Midbrain (tissue), 1 donor: ENCODE measurements around the gene SLC2A8.

Source experiments
- DNase-seq: peaks from one replicate; lab custom pipeline; 2025; lab: John Stamatoyannopoulos, UW

Gene SLC2A8

DNA sequence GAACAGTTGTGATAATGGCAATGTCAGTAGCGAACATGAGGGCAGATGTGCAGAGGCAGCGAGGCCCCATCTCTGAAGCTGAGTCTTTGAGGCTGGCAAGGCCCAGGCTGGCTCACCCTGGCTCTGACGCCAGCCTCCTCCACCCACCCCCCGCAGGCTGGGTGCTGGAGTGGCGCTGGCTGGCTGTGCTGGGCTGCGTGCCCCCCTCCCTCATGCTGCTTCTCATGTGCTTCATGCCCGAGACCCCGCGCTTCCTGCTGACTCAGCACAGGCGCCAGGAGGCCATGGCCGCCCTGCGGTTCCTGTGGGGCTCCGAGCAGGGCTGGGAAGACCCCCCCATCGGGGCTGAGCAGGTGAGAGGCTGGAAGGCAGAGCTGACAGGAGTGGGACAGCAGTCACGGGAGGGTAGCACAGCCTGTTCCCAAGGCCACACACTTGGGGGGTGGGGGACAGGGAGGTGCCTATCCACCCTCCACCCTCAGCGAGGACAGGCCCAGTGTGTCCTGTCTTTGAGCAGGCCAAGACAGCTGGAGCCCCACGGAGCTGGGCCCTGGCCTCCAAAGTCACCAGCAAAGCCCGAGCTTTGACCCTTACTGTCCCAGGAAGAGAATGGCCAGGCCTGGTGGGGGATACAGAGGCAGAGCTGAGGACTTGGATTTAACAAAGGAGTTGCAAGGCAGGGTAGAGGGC lies 5.6 kb downstream of the SLC2A8 start:
- no peak for DNase-seq

DNA sequence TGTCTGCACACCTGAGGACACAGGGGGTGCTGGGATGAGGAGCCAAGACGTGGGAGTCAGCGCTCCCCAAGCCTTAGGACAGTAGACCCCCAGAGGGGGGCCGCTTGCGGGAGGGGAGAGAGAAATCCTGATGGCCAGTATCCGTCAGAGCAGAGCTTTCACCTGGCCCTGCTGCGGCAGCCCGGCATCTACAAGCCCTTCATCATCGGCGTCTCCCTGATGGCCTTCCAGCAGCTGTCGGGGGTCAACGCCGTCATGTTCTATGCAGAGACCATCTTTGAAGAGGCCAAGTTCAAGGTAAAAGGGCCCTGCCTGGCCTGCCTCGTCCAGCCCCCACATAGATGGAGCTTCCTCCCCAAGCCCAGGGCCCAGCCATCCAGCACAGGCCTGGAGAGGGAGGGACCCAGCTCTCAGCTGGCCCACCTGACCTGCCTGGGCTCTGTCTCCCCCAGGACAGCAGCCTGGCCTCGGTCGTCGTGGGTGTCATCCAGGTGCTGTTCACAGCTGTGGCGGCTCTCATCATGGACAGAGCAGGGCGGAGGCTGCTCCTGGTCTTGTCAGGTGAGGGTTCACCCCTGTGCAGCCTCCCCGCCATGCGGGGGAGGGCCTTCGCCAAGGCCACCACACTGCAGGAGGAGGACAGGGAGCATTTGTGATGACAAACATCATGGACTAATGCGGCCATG lies 6.7 kb downstream of the SLC2A8 start:
- DNase-seq: no peak

DNA sequence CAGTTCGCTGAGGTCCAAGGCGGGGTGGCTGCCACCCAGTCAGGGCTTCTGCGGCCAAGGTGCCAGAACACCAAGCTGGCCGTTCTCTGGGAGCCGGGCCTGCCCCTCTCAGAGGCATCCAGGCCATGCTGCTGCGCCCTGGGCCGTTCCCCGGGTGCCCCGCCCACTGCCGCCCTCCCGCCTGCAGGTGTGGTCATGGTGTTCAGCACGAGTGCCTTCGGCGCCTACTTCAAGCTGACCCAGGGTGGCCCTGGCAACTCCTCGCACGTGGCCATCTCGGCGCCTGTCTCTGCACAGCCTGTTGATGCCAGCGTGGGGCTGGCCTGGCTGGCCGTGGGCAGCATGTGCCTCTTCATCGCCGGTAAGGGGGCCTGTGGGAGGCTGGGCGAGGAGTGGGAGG lies 7.7 kb downstream of the SLC2A8 start:
- DNase-seq: no peak

DNA sequence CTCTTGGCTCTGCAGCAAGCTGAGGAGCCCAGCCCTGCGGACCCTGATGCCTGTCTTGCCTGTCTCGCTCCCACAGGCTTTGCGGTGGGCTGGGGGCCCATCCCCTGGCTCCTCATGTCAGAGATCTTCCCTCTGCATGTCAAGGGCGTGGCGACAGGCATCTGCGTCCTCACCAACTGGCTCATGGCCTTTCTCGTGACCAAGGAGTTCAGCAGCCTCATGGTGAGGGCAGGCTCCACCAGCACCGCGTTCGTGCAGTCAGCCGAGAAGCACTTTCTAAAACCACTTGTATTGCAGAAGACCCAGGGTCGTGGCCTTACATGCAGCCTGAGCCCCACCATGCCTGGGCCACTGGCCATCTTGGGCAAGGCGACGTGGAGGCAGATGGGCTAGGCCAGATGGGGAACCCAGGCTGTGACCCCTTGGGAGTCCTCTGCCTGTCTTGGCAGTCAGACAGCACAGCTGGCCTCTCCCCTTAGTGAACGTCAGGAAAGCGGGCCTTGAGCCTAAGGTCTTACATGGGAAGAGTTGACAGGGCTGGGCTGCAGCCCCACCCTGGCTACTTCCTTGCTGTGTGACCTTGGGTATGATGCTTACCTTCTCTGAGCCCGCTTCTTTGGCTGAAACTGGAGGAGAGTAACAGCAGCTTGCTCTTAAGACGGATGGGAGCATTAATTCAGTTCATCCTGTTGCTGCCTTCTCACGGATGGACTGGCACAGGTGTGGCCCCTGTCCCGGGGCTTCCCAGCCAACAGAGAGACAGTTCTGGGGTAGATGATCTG lies 8.6 kb downstream of the SLC2A8 start:
- no peak for DNase-seq

DNA sequence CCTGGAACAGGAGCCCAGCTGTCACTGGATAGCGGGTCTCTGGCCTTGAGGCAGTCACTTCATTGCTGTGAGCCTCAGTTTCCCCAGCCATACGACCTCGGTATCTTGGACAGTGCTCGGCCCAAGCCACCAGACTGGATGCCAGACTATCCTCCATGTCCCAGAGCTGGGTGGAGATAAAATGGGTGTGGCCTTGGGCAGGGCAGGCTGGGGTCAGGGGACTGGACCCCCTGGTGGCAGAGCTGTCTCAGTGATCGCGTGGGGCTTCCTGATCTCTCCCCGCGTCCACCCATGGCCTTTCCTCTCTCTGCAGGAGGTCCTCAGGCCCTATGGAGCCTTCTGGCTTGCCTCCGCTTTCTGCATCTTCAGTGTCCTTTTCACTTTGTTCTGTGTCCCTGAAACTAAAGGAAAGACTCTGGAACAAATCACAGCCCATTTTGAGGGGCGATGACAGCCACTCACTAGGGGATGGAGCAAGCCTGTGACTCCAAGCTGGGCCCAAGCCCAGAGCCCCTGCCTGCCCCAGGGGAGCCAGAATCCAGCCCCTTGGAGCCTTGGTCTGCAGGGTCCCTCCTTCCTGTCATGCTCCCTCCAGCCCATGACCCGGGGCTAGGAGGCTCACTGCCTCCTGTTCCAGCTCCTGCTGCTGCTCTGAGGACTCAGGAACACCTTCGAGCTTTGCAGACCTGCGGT lies 10.0 kb downstream of the SLC2A8 start:
- DNase-seq: no peak

- no peak for DNase-seq
Observed at GRCh38 chr9:127407492-127407843, 10.5 kb downstream of the SLC2A8 start.

GRCh38 chr9:127411122-127411521 lies 14.2 kb downstream of the SLC2A8 start:
- no peak for DNase-seq

DNA sequence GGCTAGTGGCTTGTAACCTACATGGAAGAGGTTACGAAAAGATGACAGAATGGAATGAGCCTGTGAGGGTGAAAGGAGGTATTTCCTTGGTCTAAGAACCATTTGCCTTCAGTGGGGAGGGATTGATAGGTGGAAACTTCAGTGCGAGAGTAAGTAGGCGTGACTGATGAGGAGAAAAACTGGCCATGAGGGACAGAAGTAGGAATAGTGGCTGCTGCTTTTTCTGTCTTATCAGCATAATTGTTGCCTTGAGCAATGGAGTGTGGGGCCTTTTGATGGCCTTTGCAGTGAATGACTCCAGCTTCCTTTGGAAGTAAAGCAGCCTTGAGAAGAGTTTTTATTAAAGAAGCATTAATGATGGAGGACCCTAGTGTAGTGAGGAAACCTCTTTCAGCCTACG lies 18.2 kb downstream of the SLC2A8 start:
- no peak for DNase-seq

DNA sequence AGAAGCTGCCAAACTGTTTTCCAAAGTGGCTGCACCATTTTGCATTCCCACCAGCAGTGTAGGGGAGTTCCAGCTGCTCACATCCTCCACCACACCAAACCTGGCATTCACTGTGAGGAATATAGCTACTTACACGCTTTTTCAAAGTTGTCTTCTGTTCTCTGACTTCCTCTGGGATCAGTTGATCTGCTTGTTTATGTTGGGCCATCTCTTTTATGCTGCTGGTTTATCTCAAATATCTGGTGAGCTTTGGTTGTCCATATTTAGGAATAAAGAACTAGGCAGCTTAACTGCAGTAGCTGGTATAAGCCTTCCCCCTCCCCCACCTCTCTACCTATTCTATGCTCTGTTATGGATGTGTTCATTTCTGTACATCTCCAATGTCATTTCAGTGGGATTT lies 18.7 kb downstream of the SLC2A8 start:
- DNase-seq: no peak

GRCh38 chr9:127417131-127418036 lies 20.4 kb downstream of the SLC2A8 start:
- DNase-seq: no peak

- DNase-seq: no peak
Observed at GRCh38 chr9:127418037-127418471, 21.1 kb downstream of the SLC2A8 start.

- no peak for DNase-seq
Observed at GRCh38 chr9:127419348-127419747, 22.4 kb downstream of the SLC2A8 start.

GRCh38 chr9:127421057-127421456 lies 24.1 kb downstream of the SLC2A8 start:
- no peak for DNase-seq

DNA sequence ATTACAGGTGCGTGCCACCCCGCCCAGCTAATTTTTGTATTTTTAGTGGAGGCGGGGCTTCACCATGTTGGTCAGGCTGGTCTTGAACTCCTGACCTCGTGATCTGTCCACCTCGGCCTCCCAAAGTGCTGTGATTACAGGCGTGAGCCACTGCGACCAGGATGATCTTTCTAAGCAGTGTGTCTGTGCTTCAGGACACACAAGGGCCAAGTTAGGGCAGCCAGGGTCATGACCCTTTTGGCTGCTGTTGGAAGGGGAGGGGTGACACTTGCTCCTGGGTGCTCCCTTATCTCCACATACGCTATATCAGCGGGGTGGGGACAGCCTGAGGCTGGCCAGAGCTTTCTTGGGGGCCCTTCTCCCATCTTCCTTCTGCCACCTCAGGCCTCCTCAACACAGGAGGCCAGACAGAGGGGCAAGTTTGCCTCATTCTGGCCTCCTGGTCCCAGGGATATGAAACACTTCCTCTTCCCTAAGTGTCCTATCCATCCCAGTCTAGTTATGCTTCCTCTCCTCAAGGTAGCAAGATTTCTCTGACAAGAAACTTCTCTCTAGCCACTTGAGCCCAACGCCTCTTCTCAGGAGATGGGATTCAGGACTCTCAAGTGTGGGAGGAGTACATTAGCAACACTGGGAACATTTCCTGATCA lies 25.3 kb downstream of the SLC2A8 start:
- no peak for DNase-seq

GRCh38 chr9:127422787-127423186 lies 25.8 kb downstream of the SLC2A8 start:
- DNase-seq: no peak

DNA sequence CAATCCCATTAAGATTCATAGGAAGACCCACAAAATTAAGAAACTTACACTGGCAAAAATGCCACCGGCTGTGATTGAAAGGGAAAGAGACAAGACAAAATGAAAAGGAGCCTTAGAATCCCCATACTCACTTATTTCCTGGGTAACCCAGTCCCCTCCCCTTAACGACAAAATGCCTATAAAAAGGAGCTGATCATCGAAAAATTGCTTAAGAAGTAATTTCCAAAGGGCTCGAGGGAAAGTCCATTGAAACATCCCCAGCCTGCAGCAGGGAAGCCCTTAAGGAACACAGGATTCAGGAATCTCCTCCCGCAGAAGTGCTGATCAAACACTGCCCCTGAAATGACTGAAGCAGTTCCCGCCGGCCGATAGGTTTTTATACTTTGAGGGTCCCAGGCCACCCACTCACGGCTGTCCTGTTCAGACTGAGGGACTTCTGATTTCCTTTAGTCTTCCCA lies 26.5 kb downstream of the SLC2A8 start:
- DNase-seq: no peak

DNA sequence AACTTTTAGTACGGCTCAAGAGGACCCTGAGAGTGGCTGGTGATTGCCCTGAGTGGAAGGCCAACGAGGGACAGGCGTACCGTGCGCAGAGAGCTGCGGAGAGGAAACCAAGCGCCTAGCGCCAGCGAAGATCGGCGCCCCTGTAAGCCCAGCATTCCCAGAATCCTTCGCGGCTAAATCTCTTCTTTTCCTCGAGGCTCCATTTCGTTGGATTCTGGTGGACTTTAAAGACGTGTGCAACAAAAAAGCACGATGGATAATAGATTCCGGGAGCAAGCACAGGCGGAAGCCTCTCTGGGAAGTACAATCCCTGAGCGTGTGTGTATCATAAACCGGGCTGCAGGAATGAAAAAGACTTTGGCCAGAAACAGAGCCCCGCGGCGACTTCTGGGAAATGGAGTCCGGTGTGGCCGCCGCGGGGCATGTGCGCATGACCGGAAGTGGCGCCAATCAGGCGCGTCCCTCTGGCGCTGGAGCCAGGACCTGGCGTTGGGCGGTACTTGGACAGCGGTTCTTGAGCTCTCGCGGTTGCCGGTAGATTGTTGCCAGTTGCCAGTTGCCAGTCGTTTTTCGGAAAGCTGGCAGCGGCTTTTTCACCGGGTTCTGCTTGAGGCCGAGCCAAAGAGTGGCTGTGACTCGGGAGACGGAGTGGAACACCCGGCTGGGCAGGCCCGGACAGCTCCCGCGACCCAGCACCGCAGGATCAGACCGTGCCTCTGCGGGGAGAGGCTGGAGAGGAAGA lies 27.1 kb downstream of the SLC2A8 start, which contains the start of gene ZNF79:
Gene ZNF79, plus strand, starts transcription at position 449 of the 742 bp plus-strand sequence. CDS start 406 bp downstream, outside the sequence.
- peak; percentile 96 for DNase-seq

- DNase-seq: no peak
Observed at GRCh38 chr9:127424676-127424999, 27.7 kb downstream of the SLC2A8 start.

DNA sequence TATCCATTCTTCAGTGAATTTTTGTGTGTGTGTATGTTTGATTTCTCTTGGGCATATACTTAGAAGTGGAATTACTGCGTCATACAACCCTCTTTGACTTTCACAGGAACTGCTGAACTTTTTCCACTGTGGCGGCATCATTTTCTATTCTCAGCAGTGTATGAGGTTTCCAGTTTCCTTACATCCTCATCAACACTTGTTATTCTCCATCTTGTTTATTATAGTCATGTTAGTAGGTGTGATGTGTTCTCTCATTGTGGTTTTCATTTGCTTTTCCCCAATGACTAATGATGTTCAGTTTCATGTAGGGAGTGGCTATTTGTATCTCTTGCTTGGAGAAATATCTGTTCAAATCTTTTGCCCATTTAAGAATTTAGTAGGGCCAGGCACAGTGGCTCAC lies 29.8 kb downstream of the SLC2A8 start:
- DNase-seq: no peak

- DNase-seq: no peak
Observed at GRCh38 chr9:127428348-127428747, 31.4 kb downstream of the SLC2A8 start.
